ENCODE results near the gene STYXL1. TPM values are rescaled to one million over a fixed set of nuclear protein-coding genes. Genes with fewer than 3 reads are reported as not detected.

Gene STYXL1
- total and polyA plus RNA-seq, 4 donors: 36.6 to 45.8 (median 41.3) TPM

- H3K4me3 ChIP-seq: peak overlapping the region; percentile 83
- H3K27ac ChIP-seq (ENCODE audit: low read depth in 1 of 2, low read length in 1 of 2): peak overlapping the region; percentile 91 to 96
- WGBS, 2 donors: 3 to 4% methylated on average over 33 to 40 of the region's 40 CpGs
- peak overlapping the region in 1 of 2 donors; percentile 57 for H3K9ac ChIP-seq (ENCODE audit: insufficient read depth in 1 of 2, low read length in 2 of 2)
- H3K4me1 ChIP-seq (ENCODE audit: control insufficient read depth in 5 of 5, insufficient read depth in 5 of 5, low read length in 5 of 5): peaks cover 0 to 21% (median 7%) of the 10 kb centered on the region in 5 donors
- DNase-seq: peak; percentile 58 to 65 (median 60)
- ATAC-seq (ENCODE audit: insufficient read depth, low FRiP score): peak; percentile 47
- peaks cover 0 to 16% (median 3%) of the 10 kb centered on the region in 4 donors for H3K36me3 ChIP-seq (ENCODE audit: control insufficient read depth in 4 of 4, insufficient read depth in 4 of 4, low read length in 4 of 4)
- no peaks in the 10 kb centered on the region for H3K27me3 ChIP-seq (ENCODE audit: control insufficient read depth in 3 of 3, insufficient read depth in 3 of 3, low read length in 2 of 3)
- no peaks in the 10 kb centered on the region for H3K9me3 ChIP-seq (ENCODE audit: control insufficient read depth in 4 of 4, insufficient read depth in 3 of 4, low read length in 3 of 4)
- no peak for TF ChIP-seq CTCF (IDR thresholded peaks at IDR 0.05; ENCODE audit: control extremely low read depth, extremely low read depth)
These were observed 54.0 kb downstream of the STYXL1 start for GRCh38 chr7:75993689-75994387.

DNA sequence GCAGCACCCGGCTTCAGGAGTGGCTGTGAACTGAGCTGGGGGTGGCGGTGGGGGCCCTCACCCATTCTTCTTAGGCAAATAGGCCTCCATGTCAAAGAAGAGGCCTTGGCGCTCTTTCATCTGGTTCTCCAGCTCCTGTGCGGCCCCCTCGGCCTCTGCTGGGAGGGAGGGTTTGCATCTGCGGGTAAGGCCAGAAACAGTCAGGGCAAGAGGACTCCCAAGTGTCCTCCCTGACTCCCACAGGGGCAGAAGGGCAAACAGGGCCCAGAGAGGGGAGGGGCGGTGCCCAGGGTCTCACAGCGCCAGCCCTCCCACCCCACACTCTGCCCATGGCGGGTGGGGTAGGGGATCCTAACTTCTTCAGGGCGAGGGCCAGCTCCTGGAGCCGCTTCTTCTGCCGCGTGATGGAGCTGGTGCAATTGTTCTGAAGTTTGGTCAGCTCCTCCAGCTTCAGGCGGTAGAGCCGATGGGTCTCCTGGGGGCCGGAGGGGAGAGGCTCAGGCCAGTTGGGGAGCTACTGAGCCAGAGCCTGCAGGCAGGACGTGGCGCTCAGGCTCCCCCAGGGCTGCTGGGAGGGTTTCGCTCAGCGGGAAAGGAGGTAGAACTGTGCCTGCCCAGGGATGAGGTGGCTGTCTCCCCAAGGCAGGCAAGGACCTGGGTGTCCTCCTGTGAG lies 55.6 kb downstream of the STYXL1 start:
- DNase-seq: no peak
- TF ChIP-seq CTCF (IDR thresholded peaks at IDR 0.05; ENCODE audit: control extremely low read depth, extremely low read depth): no peak
- H3K4me1 ChIP-seq (ENCODE audit: control insufficient read depth in 5 of 5, insufficient read depth in 5 of 5, low read length in 5 of 5): peaks cover 0 to 21% (median 7%) of the 10 kb centered on the region in 5 donors

DNA sequence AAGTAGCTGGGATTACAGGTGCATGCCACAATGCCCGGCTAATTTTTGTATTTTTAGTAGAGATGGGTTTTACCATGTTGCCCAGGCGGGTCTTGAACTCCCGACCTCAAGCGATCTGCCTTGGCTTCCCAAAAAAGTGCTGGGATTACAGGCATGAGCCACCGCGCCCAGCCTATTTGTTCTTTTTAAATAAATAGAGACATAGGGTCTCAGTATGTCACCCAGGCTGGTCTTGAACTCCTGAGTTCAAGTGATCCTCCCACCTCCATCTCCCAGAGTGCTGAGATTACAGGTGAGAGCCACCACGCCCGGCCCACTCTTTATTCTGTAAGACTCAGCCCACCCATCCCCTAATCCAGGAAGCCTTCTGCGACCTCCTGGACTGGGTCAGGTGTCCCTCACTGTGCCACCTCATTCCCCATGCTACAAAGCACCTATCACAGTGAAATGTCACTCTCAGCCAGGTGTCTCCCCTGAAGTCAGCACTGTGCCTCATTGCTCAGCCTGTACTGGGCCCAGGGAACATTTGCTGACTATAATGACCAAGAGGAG lies 56.2 kb downstream of the STYXL1 start:
- Histone ChIP-seq H3K27me3 (ENCODE audit: control insufficient read depth in 3 of 3, insufficient read depth in 3 of 3, low read length in 2 of 3) (no peaks in the 10 kb centered on the region), H3K4me1 (ENCODE audit: control insufficient read depth in 5 of 5, insufficient read depth in 5 of 5, low read length in 5 of 5) (peaks cover 0 to 21% (median 7%) of the 10 kb centered on the region in 5 donors), H3K9ac (ENCODE audit: insufficient read depth in 1 of 2, low read length in 2 of 2) (no peak overlapping the region), H3K4me3 (no peak overlapping the region), H3K27ac (ENCODE audit: low read depth in 1 of 2, low read length in 1 of 2) (no peak overlapping the region), H3K9me3 (ENCODE audit: control insufficient read depth in 4 of 4, insufficient read depth in 3 of 4, low read length in 3 of 4) (no peaks in the 10 kb centered on the region), H3K36me3 (ENCODE audit: control insufficient read depth in 4 of 4, insufficient read depth in 4 of 4, low read length in 4 of 4) (peaks cover 0 to 17% (median 6%) of the 10 kb centered on the region in 4 donors)
- ATAC-seq (ENCODE audit: insufficient read depth, low FRiP score) (no peak), DNase-seq (no peak)
- 97 to 99% methylated on average over 9 of the region's 9 CpGs for WGBS, 2 donors
- no peak for TF ChIP-seq CTCF (IDR thresholded peaks at IDR 0.05; ENCODE audit: control extremely low read depth, extremely low read depth)

More for the DNA sequence above, 55.6 kb downstream of the STYXL1 start:
- H3K27me3 ChIP-seq (ENCODE audit: control insufficient read depth in 3 of 3, insufficient read depth in 3 of 3, low read length in 2 of 3): no peaks in the 10 kb centered on the region
- no peak for ATAC-seq (ENCODE audit: insufficient read depth, low FRiP score)
- H3K9ac ChIP-seq (ENCODE audit: insufficient read depth in 1 of 2, low read length in 2 of 2): no peak overlapping the region
- H3K9me3 ChIP-seq (ENCODE audit: control insufficient read depth in 4 of 4, insufficient read depth in 3 of 4, low read length in 3 of 4): no peaks in the 10 kb centered on the region
- H3K4me3 ChIP-seq: no peak overlapping the region
- peaks cover 0 to 11% (median 7%) of the 10 kb centered on the region in 4 donors for H3K36me3 ChIP-seq (ENCODE audit: control insufficient read depth in 4 of 4, insufficient read depth in 4 of 4, low read length in 4 of 4)
- 93 to 96% methylated on average over 20 of the region's 20 CpGs for WGBS, 2 donors
- peak overlapping the region in 1 of 2 donors; percentile 15 for H3K27ac ChIP-seq (ENCODE audit: low read depth in 1 of 2, low read length in 1 of 2)
